Measurements from ENCODE around the gene ZP2. TPM values are rescaled to one million over a fixed set of nuclear protein-coding genes. Genes with fewer than 3 reads are reported as not detected.
"Not testable (repeated sequence)": the region's sequence is repeated elsewhere in the genome, so short reads cannot be mapped to it uniquely, and the experiment has no call there.

Gene ZP2
- total RNA-seq, 1 donor from 2014 or later, result not detected

GRCh38 chr16:21222495-21223337 lies 11.3 kb upstream of the ZP2 start:
- ATAC-seq, result no peak
- intact Hi-C loops (cut with DNase I), result no loop called here

GRCh38 chr16:21219551-21219950 lies 8.2 kb upstream of the ZP2 start:
- intact Hi-C loops (cut with DNase I), result no loop called here
- DNase-seq (ENCODE audit: missing footprints), result no peak
- ATAC-seq, result no peak

More at GRCh38 chr16:21222495-21223337, 11.3 kb upstream of the ZP2 start:
- no peak for DNase-seq (ENCODE audit: missing footprints)

- ATAC-seq (no peak), DNase-seq (ENCODE audit: missing footprints) (no peak)
- intact Hi-C loops (cut with DNase I), result no loop called here
These were observed 6.8 kb upstream of the ZP2 start for GRCh38 chr16:21218153-21218552.

GRCh38 chr16:21217121-21217520 lies 5.7 kb upstream of the ZP2 start:
- ATAC-seq (no peak), DNase-seq (ENCODE audit: missing footprints) (no peak)
- intact Hi-C loops (cut with DNase I), result no loop called here

GRCh38 chr16:21214086-21214485 lies 2.7 kb upstream of the ZP2 start:
- DNase-seq (ENCODE audit: missing footprints) (no peak), ATAC-seq (no peak)
- intact Hi-C loops (cut with DNase I), result no loop called here

- ATAC-seq (no peak), DNase-seq (ENCODE audit: missing footprints) (no peak)
- intact Hi-C loops (cut with DNase I), result no loop called here
These were observed 2.7 kb downstream of the ZP2 start for GRCh38 chr16:21208446-21209230.

- ATAC-seq (no peak), DNase-seq (ENCODE audit: missing footprints) (no peak)
- intact Hi-C loops (cut with DNase I), result no loop called here
These were observed 4.8 kb downstream of the ZP2 start for GRCh38 chr16:21206550-21206949.

- ATAC-seq (no peak), DNase-seq (ENCODE audit: missing footprints) (no peak)
- intact Hi-C loops (cut with DNase I), result no loop called here
These were observed 6.1 kb downstream of the ZP2 start for GRCh38 chr16:21205303-21205702.

- intact Hi-C loops (cut with DNase I), result no loop called here
- DNase-seq (ENCODE audit: missing footprints) (no peak), ATAC-seq (no peak)
These were observed 8.1 kb downstream of the ZP2 start for GRCh38 chr16:21203155-21203797.

- DNase-seq (ENCODE audit: missing footprints) (no peak), ATAC-seq (no peak)
- intact Hi-C loops (cut with DNase I), result no loop called here
These were observed 11.7 kb downstream of the ZP2 start for GRCh38 chr16:21199607-21200218.

- DNase-seq (ENCODE audit: missing footprints) (no peak), ATAC-seq (no peak)
- intact Hi-C loops (cut with DNase I), result no loop called here
These were observed 13.8 kb downstream of the ZP2 start for GRCh38 chr16:21197621-21198020.

- DNase-seq (ENCODE audit: missing footprints) (no peak), ATAC-seq (no peak)
- intact Hi-C loops (cut with DNase I), result no loop called here
These were observed 14.3 kb downstream of the ZP2 start for GRCh38 chr16:21197112-21197511.

- intact Hi-C loops (cut with DNase I); ATAC-seq; DNase-seq (ENCODE audit: missing footprints): not testable (repeated sequence)
These were observed 16.0 kb downstream of the ZP2 start for GRCh38 chr16:21195330-21195729.

GRCh38 chr16:21194771-21195301 lies 16.5 kb downstream of the ZP2 start:
- ATAC-seq (no peak), DNase-seq (ENCODE audit: missing footprints) (no peak)
- intact Hi-C loops (cut with DNase I), result no loop called here

GRCh38 chr16:21192991-21193390 lies 18.4 kb downstream of the ZP2 start:
- intact Hi-C loops (cut with DNase I), result no loop called here

GRCh38 chr16:21190599-21190998 lies 20.8 kb downstream of the ZP2 start:
- no peak for ATAC-seq
- intact Hi-C loops (cut with DNase I), result no loop called here
- no peak for DNase-seq (ENCODE audit: missing footprints)

More at GRCh38 chr16:21192991-21193390, 18.4 kb downstream of the ZP2 start:
- ATAC-seq (no peak), DNase-seq (ENCODE audit: missing footprints) (no peak)

GRCh38 chr16:21190013-21190412 lies 21.4 kb downstream of the ZP2 start:
- ATAC-seq (no peak), DNase-seq (ENCODE audit: missing footprints) (no peak)
- intact Hi-C loops (cut with DNase I), result no loop called here

GRCh38 chr16:21189311-21189710 lies 22.1 kb downstream of the ZP2 start:
- intact Hi-C loops (cut with DNase I), result loop anchor here (2.0 to 5.0 kb wide), 2 partner anchors 31 to 88 kb away; partner anchors contain the start of genes CRYM and LDAF1
- ATAC-seq (no peak), DNase-seq (ENCODE audit: missing footprints) (no peak)

- intact Hi-C loops (cut with DNase I), result loop anchor here (5.0 kb wide), 1 partner anchor 91 kb away; the partner anchor contains the start of gene CRYM
- ATAC-seq, result no peak
- no peak for DNase-seq (ENCODE audit: missing footprints)
These were observed 25.1 kb downstream of the ZP2 start for GRCh38 chr16:21186326-21186691.
